H1 (cell line): ENCODE data around the gene C1QL3. TPM values are rescaled to one million over a fixed set of nuclear protein-coding genes. Genes with fewer than 3 reads are reported as not detected.
A peak's percentile ranks its signal among the peaks of the same experiment; 100 is the strongest.

ENCODE experiments used
- CTCF ChIA-PET: fragments of 300-600 bp; sonication (Branson Sonifier 250); formaldehyde crosslinking; loops from one replicate; lab custom pipeline; 2021; ENCODE audit not compliant: partially characterized antibody; lab: Charles Lee
- POLR2A ChIA-PET: fragments of 300-600 bp; sonication (Branson Sonifier 250); formaldehyde crosslinking; loops from one replicate; lab custom pipeline; 2021; ENCODE audit warnings: inconsistent platforms; ENCODE audit not compliant: partially characterized antibody; lab: Charles Lee
- DNase-seq, 2 experiments: peaks; one replicate each; pipeline versions ENCODE4 v3.0.0 to v3.0.0-alpha.2; 2010 to 2022; ENCODE audit warnings: low spot score in 2 of 2, low read depth in 1 of 2, mixed read lengths in 1 of 2
- FAIRE-seq: peaks from 2 replicates; lab custom pipeline; 2011; peaks lifted over from hg19 to GRCh38; lab: Jason Lieb, UNC
- H2AFZ ChIP-seq: 2 replicates; pipeline ENCODE4 v1.8.1; 2012; ENCODE audit warnings: low read length, inconsistent platforms
- H2AK5ac ChIP-seq: 2 replicates; pipeline ENCODE4 v1.6.1; 2013; ENCODE audit warnings: low read depth, low read length
- H2BK120ac ChIP-seq: replicated peaks from 2 replicates; pipeline ENCODE3; 2013; ENCODE audit warnings: low read depth, low read length, inconsistent platforms
- H2BK12ac ChIP-seq: 2 replicates; pipeline ENCODE4 v1.6.1; 2013; ENCODE audit warnings: low read depth, low read length
- H2BK15ac ChIP-seq: 2 replicates; pipeline ENCODE4 v1.6.1; 2013; ENCODE audit warnings: low read length
- H2BK20ac ChIP-seq: 2 replicates; pipeline ENCODE4 v1.6.1; 2013; ENCODE audit warnings: low read length
- H2BK5ac ChIP-seq: 2 replicates; pipeline ENCODE4 v1.6.1; 2013; ENCODE audit warnings: low read depth, low read length
- H3K14ac ChIP-seq: 2 replicates; pipeline ENCODE4 v1.6.1; 2013; ENCODE audit warnings: inconsistent platforms; ENCODE audit not compliant: insufficient read length
- H3K18ac ChIP-seq: 2 replicates; pipeline ENCODE4 v1.6.1; 2013; ENCODE audit warnings: low read length; ENCODE audit errors: extremely low read depth
- H3K23ac ChIP-seq: 2 replicates; pipeline ENCODE4 v1.6.1; 2013; ENCODE audit warnings: inconsistent platforms; ENCODE audit not compliant: insufficient read length
- H3K23me2 ChIP-seq: 2 replicates; pipeline ENCODE4 v1.6.1; 2013; ENCODE audit warnings: low read depth, low read length
- H3K27ac ChIP-seq: 2 replicates; pipeline ENCODE4 v1.6.1; 2011; ENCODE audit warnings: low read depth, low read length, inconsistent platforms
- H3K27me3 ChIP-seq, 4 experiments: replicated peaks in 1 of 4; 1 replicate in 1 of 4; 2 replicates in 3 of 4; pipeline versions ENCODE4 v1.6.1 to v1.8.1; 2011 to 2013; ENCODE audit warnings: low read length in 3 of 4, mild to moderate bottlenecking in 3 of 4, inconsistent platforms in 2 of 4, mixed read lengths in 2 of 4, moderate library complexity in 1 of 4; ENCODE audit not compliant: control insufficient read depth in 3 of 4, insufficient read depth in 3 of 4; ENCODE audit errors: extremely low read depth in 1 of 4
- H3K36me3 ChIP-seq, 4 experiments: 2 replicates each; pipeline versions ENCODE4 v1.6.1 to v1.8.1; 2011 to 2013; ENCODE audit warnings: mild to moderate bottlenecking in 4 of 4, low read length in 3 of 4, moderate library complexity in 2 of 4, control low read depth in 1 of 4, inconsistent platforms in 1 of 4; ENCODE audit not compliant: insufficient read depth in 4 of 4, control insufficient read depth in 2 of 4
- H3K4ac ChIP-seq: replicated peaks from 2 replicates; pipeline ENCODE3; 2013; ENCODE audit warnings: low read length, low read depth, mixed read lengths, inconsistent platforms; ENCODE audit not compliant: insufficient read length
- H3K4me1 ChIP-seq, 4 experiments: replicated peaks in 1 of 4; 1 replicate in 1 of 4; 2 replicates in 3 of 4; pipeline versions ENCODE4 v1.6.1 to v1.8.1; 2011 to 2013; ENCODE audit warnings: low read length in 3 of 4, inconsistent platforms in 2 of 4, mixed read lengths in 1 of 4; ENCODE audit not compliant: insufficient read depth in 4 of 4, control insufficient read depth in 3 of 4
- H3K4me2 ChIP-seq, 2 experiments: 2 replicates each; pipeline versions ENCODE4 v1.6.1 to v1.8.1; 2011 to 2013; ENCODE audit warnings: low read depth in 2 of 2, low read length in 2 of 2, control low read depth in 1 of 2, inconsistent platforms in 1 of 2, mild to moderate bottlenecking in 1 of 2; ENCODE audit not compliant: insufficient read depth in 1 of 2
- H3K4me3 ChIP-seq, 4 experiments: fragments of 200-600, 300-600 bp in 1 of 4; sonication (generic), shearing (Covaris generic), sonication (Bioruptor Twin) in 1 of 4; 2 replicates each; pipeline versions ENCODE4 v1.5.1 to v1.8.1; 2011 to 2016; ENCODE audit warnings: low read length in 4 of 4, low read depth in 3 of 4, control low read depth in 2 of 4, inconsistent platforms in 2 of 4, mild to moderate bottlenecking in 2 of 4, mixed read lengths in 1 of 4, moderate library complexity in 1 of 4; ENCODE audit not compliant: insufficient read depth in 2 of 4; ENCODE audit errors: extremely low read depth in 1 of 4
- H3K56ac ChIP-seq: replicated peaks from 2 replicates; pipeline ENCODE3; 2013; ENCODE audit warnings: low read depth, mild to moderate bottlenecking, mixed read lengths, low read length, inconsistent platforms; ENCODE audit not compliant: insufficient read length
- H3K79me1 ChIP-seq: 2 replicates; pipeline ENCODE4 v1.6.1; 2013; ENCODE audit warnings: low read depth, low read length, control low read depth
- H3K79me2 ChIP-seq, 2 experiments: 2 replicates each; pipeline versions ENCODE4 v1.6.1 to v1.8.1; 2012 to 2013; ENCODE audit warnings: low read length in 2 of 2, mild to moderate bottlenecking in 2 of 2, inconsistent platforms in 1 of 2; ENCODE audit not compliant: insufficient read depth in 2 of 2, control insufficient read depth in 1 of 2
- H3K9ac ChIP-seq, 4 experiments: replicated peaks in 1 of 4; 1 replicate in 1 of 4; 2 replicates in 3 of 4; pipeline versions ENCODE4 v1.6.1 to v1.8.1; 2011 to 2013; ENCODE audit warnings: low read depth in 3 of 4, low read length in 3 of 4, control low read depth in 2 of 4, mild to moderate bottlenecking in 2 of 4, moderate library complexity in 2 of 4, inconsistent platforms in 1 of 4; ENCODE audit errors: extremely low read depth in 1 of 4
- H3K9me3 ChIP-seq, 2 experiments: 2 replicates each; pipeline versions ENCODE4 v1.6.1 to v1.8.1; 2012 to 2013; ENCODE audit warnings: mild to moderate bottlenecking in 2 of 2, moderate library complexity in 2 of 2, control low read depth in 1 of 2, inconsistent platforms in 1 of 2, low read depth in 1 of 2, low read length in 1 of 2, mixed read lengths in 1 of 2; ENCODE audit not compliant: insufficient read depth in 2 of 2
- H4K20me1 ChIP-seq, 2 experiments: replicated peaks in 1 of 2; 2 replicates each; pipeline versions ENCODE3 to v1.8.1; 2011 to 2013; ENCODE audit warnings: inconsistent platforms in 2 of 2, low read length in 2 of 2, mild to moderate bottlenecking in 1 of 2; ENCODE audit not compliant: insufficient read depth in 2 of 2, control insufficient read depth in 1 of 2
- H4K5ac ChIP-seq: 2 replicates; pipeline ENCODE4 v1.6.1; 2013; ENCODE audit warnings: low read length, low read depth, mixed read lengths, inconsistent platforms; ENCODE audit not compliant: insufficient read length
- H4K8ac ChIP-seq: 2 replicates; pipeline ENCODE4 v1.8.0; 2013; ENCODE audit warnings: mild to moderate bottlenecking, moderate library complexity, low read length, inconsistent platforms; ENCODE audit not compliant: insufficient read depth; ENCODE audit errors: extremely low read depth
- H4K91ac ChIP-seq: replicated peaks from 2 replicates; pipeline ENCODE3; 2013; ENCODE audit warnings: low read length, mixed read lengths, inconsistent platforms; ENCODE audit not compliant: insufficient read length
- POLR2AphosphoS5 ChIP-seq: IDR thresholded peaks from 2 replicates; pipeline ENCODE4 v1.6.1; 2011; ENCODE audit warnings: low read depth, low read length
- TCF12 ChIP-seq: IDR thresholded peaks from 2 replicates; pipeline ENCODE4 v1.6.1; 2011; ENCODE audit warnings: low read depth, mild to moderate bottlenecking, low read length
- USF2 ChIP-seq: IDR thresholded peaks from 2 replicates; pipeline ENCODE4 v1.6.1; 2011; ENCODE audit warnings: low read length, improper control_type of control experiment
- WGBS, 2 experiments: shearing (Covaris generic) in 1 of 2; methylation state at CpG; one replicate each; pipeline versions ENCODE4 v1.1.6 to v1.1.7; 2013 to 2015; ENCODE audit warnings: low lambda C conversion rate in 2 of 2, mixed read lengths in 2 of 2, inconsistent platforms in 1 of 2, low coverage in 1 of 2, missing lambda C conversion rate in 1 of 2; ENCODE audit not compliant: insufficient replicate concordance in 2 of 2, insufficient coverage in 1 of 2, insufficient read length in 1 of 2; ENCODE audit errors: extremely low coverage in 1 of 2, missing lambda C conversion rate in 1 of 2; 5-methylcytosine and 5-hydroxymethylcytosine counted together
- polyA plus RNA-seq, 7 experiments: library from polyadenylated mRNA; depleted of rRNA in 3 of 7; stranded (reverse) in 5 of 7; unstranded in 2 of 7; fragments of >200 nt in 5 of 7; fragments of 200-250 nt in 2 of 7; gene quantifications; 1 replicate in 5 of 7; 2 replicates in 1 of 7; 4 replicates in 1 of 7; pipeline versions ENCODE4 v1.2.1 to v1.2.3, GENCODE V29; 2011 to 2013; ENCODE audit warnings: missing spikeins in 2 of 7, mixed read lengths in 2 of 7
- total RNA-seq: library from RNA; stranded (reverse); fragmentation: NEBNext Ultra II Directional; extraction: Animal tissue kit (Norgen Biotek cat#: 25700); gene quantifications from 2 replicates; pipeline ENCODE4 v1.2.1, GENCODE V29; 2021

C1QL3 gene
- total and polyA plus RNA-seq, 2 of the 8 experiments (the other 6 are each of a cell fraction or from before 2014, with no cell fraction given), result 1.0 to 1.8 TPM

- Histone ChIP-seq H4K91ac (no peak overlapping the region), H3K14ac (no peak overlapping the region), H4K8ac (no peak overlapping the region), H3K79me2 (no peaks in the 10 kb centered on the region), H3K4ac (no peak overlapping the region), H2BK15ac (no peak overlapping the region), H4K20me1 (no peaks in the 10 kb centered on the region), H3K36me3 (no peaks in the 10 kb centered on the region), H3K4me3 (no peak overlapping the region), H3K79me1 (no peaks in the 10 kb centered on the region), H3K56ac (no peak overlapping the region), H3K18ac (no peak overlapping the region), H2BK120ac (no peak overlapping the region), H2AK5ac (no peak overlapping the region), H2AFZ (no peak overlapping the region), H3K27ac (no peak overlapping the region), H4K5ac (no peak overlapping the region), H3K23ac (no peak overlapping the region), H3K27me3 (0 out of 7 replicates have a peak, but pooled peaks cover 0 to 2% (median 0%) of the 10 kb centered on the region in 4 experiments), H3K9me3 (no peaks in the 10 kb centered on the region), H2BK5ac (no peak overlapping the region), H2BK12ac (no peak overlapping the region), H3K4me1 (no peaks in the 10 kb centered on the region), H3K23me2 (no peaks in the 10 kb centered on the region), H3K4me2 (no peak overlapping the region), H2BK20ac (no peak overlapping the region), H3K9ac (no peak overlapping the region)
- WGBS, 2 experiments, result 94% methylated on average over 5 of the region's 5 CpGs; no CpG with 5 or more reads in 1 of the 2 experiments
- DNase-seq (no peak), FAIRE-seq (peak; percentile 28)
- no peak for TF ChIP-seq USF2
- no peak for TF ChIP-seq TCF12
- TF ChIP-seq POLR2AphosphoS5, result no peak
- POLR2A ChIA-PET, result no interaction called here
- CTCF ChIA-PET, result interaction anchor here (1.0 to 1.7 kb wide), 3 partner anchors 8 to 38 kb away, joined by 3 to 7 read pairs (median 4); no protein-coding TSS in a partner anchor
Measured at GRCh38 chr10:16536155-16536554, 14.5 kb upstream of the C1QL3 start.
